Renal cortical epithelial cell (primary cell): ENCODE measurements around the gene KLHDC4. TPM values are rescaled to one million over a fixed set of nuclear protein-coding genes. Genes with fewer than 3 reads are reported as not detected.

Experiments used
- DNase-seq: peaks from one replicate; pipeline ENCODE4 v3.0.0-alpha.2; 2011; ENCODE audit warnings: low read depth
- total RNA-seq: library from RNA; depleted of rRNA; stranded (reverse); fragments of >200 nt; gene quantifications from 2 replicates; pipeline ENCODE4 v1.2.3, GENCODE V29; 2014

KLHDC4 gene
- total RNA-seq, 1 donor from 2014 or later: 29.2 TPM

- no peak for DNase-seq
Observed at GRCh38 chr16:87698676-87699199, 67.0 kb downstream of the KLHDC4 start.

GRCh38 chr16:87698241-87698640 is 67.5 kb downstream of the KLHDC4 start:
- no peak for DNase-seq

DNA sequence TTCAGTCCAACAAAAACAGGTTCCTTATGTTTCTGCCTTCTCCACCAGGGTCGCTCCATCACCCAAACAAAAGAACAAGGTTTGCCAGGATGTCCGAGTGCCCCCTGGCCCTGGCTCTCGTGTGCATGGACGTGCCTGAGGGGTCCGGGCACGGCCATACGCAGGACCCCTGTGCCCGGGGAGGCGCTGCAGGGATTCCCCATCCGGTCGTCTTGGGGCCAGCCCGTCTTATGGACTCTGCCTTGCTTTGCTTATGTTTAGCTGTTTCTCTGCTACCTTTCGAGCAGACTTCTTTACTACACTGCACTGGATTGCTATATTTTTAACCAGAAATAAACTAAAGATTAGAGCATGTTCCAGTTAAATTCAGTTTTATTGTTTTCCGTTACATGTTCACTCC is 68.0 kb downstream of the KLHDC4 start:
- no peak for DNase-seq

- no peak for DNase-seq
Observed at GRCh38 chr16:87697256-87697655, 68.5 kb downstream of the KLHDC4 start.

DNA sequence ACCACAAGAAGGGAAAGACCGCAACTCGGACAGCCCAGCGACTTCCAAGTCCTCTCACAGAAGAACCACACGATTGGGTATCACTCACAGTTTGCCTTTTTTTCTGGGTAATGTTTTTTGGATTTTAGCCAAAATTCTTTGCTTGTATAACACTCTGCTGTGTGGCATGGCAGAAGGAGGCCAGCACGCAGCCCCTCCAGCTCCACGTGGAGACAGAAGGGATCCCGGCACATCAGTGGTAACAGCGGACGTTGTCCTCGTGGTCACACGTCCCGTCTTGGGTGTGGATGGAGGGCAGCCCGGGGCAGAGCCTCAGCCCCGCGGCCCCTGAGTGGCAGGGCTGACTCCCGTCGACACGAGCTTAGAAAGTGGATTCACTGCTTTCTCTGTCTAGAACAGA is 69.1 kb downstream of the KLHDC4 start:
- no peak for DNase-seq

- no peak for DNase-seq
Observed at GRCh38 chr16:87695534-87695933, 70.3 kb downstream of the KLHDC4 start.

- DNase-seq: no peak
Observed at GRCh38 chr16:87694441-87695125, 71.2 kb downstream of the KLHDC4 start.

- no peak for DNase-seq
Observed at GRCh38 chr16:87693827-87694226, 72.0 kb downstream of the KLHDC4 start.

DNA sequence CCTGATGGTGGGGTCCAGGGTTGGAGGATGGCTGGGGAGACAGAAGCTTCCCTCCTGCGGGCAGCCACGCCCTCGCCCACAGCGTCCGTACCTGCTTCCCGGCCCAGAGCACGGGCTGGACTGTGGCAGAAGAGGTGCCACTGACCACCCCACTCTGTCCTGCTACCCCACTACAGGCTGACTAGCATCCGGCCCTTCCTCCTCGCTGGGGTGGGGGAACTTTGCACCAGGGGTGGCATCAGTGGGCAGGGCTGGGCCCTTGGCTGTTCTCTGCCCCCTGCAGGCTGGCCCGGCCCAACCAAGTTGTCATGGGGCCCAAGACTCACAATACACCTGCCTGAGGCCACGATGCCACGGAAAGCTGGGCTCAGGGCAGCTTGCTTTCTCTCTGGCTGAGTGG is 73.0 kb downstream of the KLHDC4 start:
- DNase-seq: no peak

DNA sequence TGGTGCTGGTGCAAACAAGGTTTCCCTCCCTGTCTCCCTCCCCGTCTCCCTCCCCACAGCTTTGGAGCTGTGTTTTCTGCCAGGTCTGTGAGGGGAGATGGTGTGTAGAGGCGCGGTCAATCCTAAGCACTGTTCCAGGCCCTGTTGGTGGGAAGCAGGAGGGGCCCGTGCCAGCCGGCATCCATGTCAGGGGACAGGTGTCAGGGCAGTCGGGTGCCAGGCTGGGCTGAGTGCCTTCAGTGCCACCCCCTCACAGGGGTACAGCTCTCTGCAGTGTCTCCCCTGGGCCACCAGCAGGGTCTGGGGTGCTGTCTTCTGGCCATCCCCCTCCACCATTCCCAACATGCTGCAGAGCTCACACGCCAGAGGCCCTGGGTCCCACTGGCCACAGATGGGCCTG is 73.6 kb downstream of the KLHDC4 start:
- DNase-seq: no peak

DNA sequence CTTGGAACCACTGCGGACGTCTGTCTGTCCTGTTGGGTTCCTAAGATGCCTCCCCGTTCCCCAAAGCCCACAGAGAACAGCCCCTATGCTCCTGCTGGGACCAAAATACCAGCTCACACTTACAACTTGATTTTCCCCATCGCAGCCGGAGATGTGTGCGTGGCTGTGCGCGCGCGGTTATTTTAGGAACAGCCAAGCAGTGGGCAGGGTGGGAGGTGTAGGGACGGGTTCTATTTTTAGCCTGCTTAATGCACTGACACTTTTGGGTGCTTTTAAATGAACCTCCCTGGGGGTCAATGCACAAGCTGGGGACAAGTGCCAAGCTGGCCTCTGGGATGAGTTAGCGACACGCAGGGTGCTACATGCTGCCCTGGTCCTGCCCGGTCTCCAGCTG is 74.1 kb downstream of the KLHDC4 start:
- no peak for DNase-seq

- DNase-seq: no peak
Observed at GRCh38 chr16:87690911-87691685, 74.7 kb downstream of the KLHDC4 start.

DNA sequence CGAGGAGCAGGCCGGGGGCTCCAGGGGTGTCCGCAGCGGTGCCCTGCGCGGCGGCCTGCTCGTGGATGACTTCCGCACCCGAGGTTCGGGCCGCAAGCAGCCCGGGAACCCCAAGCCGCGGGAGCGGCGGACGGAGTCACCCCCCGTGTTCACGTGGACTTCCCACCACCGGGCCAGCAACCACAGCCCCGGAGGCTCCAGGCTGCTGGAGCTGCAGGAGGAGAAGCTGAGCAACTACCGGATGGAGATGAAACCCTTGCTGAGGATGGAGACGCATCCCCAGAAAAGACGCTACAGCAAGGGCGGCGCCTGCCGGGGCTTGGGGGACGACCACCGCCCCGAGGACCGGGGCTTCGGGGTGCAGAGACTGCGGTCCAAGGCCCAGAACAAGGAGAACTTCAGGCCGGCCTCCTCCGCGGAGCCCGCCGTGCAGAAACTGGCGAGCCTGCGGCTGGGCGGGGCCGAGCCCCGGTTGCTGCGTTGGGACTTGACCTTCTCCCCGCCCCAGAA is 75.8 kb downstream of the KLHDC4 start:
- DNase-seq: no peak

- DNase-seq: no peak
Observed at GRCh38 chr16:87688876-87689815, 76.6 kb downstream of the KLHDC4 start.

DNA sequence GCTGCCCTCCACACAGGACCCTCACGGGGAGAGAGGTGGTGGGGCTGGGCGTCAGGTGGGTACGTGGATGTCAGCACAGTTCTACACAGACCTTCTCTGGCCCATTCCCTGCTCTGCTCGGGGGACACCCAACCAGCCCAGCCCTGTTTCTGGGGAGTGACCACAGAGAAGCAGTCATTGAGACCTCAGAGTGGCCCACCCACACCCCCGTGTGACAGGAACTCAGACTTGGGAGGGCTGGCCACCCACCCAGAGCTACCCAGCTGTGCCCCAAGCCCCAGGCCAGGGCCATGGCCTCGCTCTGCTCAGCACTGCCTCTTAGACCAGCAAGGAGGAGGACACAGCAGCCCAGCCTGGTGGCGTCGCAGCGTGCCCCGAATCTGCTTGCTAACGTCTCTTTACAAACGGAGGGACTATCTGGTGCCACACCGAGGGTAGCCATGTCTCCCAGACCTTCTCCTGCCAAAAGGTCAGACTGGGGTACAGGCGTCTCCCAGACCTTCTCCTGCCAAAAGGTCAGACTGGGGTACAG is 77.7 kb downstream of the KLHDC4 start:
- no peak for DNase-seq

- peak; percentile 22 for DNase-seq
Observed at GRCh38 chr16:87687126-87687910, 78.5 kb downstream of the KLHDC4 start.

DNA sequence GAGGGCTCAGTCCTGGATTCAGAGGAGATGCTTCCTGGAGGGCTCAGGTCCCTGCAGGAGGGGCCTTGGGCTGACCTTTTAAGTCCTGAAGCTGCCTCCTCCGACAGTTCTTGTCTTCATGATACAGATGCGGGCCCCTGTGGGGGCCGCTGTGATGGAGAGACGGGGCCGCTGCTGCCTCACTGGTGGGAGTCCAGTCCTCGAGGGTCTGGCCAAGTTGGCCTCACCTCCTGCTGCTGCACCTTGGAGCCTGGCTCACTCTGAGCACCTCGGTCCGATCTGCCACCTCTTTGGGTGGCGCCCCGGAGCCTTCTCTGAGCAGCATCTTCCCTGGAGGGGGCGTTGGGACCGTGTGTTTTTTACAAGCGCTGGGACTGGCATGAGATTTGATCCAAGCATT is 79.1 kb downstream of the KLHDC4 start:
- DNase-seq: no peak

DNA sequence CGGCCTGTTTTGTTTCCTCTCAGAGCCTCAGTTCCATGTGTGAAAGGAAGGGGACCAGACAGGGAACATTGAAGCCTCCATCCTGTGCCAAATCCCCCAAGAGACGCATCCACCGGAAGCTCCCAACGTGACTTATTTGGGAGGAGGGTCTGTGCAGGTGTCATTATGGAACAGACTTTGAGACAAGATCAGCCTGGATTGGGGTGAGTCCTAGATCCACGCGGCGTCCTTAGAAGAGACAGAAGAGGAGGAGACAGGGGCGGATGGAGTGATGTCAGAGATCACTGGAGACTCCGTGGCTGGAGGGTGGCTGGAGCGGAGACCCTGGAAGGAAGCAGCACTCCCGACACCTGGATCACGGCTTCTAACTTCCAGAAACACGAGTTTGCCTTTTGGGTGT is 80.0 kb downstream of the KLHDC4 start:
- no peak for DNase-seq

DNA sequence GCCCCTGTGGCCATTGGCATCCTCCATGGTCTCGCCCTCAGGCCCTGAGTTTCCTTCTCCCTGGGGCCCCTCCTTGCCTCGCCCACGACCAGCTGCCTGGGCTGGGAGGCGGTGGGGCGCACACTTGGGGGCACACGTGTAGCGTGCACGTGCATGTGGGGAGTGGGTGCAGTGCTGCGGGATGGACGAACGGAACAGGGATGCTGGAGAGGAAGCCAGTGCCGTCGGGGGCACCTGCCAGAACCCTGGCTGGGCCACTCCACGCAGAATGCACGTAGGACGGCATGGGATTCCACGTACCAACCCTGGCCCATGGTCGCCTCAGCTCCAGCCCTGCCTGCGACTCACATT is 80.4 kb downstream of the KLHDC4 start:
- DNase-seq: no peak

DNA sequence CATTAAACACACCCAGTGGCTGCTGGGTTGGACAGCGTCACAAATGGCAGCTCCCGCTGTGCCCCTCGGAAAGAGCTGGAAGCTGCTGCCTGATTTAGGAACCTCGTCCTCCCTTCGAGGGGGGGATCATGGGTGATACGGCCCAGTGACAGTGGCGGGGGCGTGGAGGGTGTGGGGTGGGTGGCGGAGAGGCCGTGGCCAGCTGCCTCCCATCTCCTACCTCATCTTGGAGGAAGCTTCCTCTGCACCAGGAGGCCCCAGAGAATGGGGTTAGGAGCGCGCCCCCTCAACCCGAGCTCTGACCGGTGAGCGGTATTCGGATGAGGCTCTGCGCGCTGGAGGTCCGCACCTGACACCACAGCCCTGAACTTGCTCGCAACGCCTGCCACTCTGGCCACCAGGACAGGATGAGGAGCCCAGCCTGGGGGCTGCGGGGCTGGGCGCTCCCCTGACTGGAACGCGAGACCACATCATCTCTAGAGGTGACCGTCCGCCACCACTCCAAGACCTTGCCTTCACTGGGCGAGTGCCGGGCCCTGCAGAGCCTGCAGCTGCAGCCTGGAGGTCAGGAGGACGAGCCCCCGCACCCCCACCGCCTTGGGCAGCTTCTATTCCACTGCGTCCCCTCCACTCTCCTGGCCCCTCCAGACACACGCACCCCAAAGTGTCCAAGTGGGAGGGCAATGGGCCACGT is 80.9 kb downstream of the KLHDC4 start:
- no peak for DNase-seq
